H1 (cell line): Measurements from ENCODE around the gene PRKCA. TPM values are rescaled to one million over a fixed set of nuclear protein-coding genes. Genes with fewer than 3 reads are reported as not detected.

Experiments used
- CTCF ChIA-PET: fragments of 300-600 bp; sonication (Branson Sonifier 250); formaldehyde crosslinking; loops from one replicate; lab custom pipeline; 2021; ENCODE audit not compliant: partially characterized antibody; lab: Charles Lee
- POLR2A ChIA-PET: fragments of 300-600 bp; sonication (Branson Sonifier 250); formaldehyde crosslinking; loops from one replicate; lab custom pipeline; 2021; ENCODE audit warnings: inconsistent platforms; ENCODE audit not compliant: partially characterized antibody; lab: Charles Lee
- DNase-seq, 2 experiments: peaks; one replicate each; pipeline versions ENCODE4 v3.0.0 to v3.0.0-alpha.2; 2010 to 2022; ENCODE audit warnings: low spot score in 2 of 2, low read depth in 1 of 2, mixed read lengths in 1 of 2
- FAIRE-seq: peaks from 2 replicates; lab custom pipeline; 2011; peaks lifted over from hg19 to GRCh38; lab: Jason Lieb, UNC
- H2AFZ ChIP-seq: 2 replicates; pipeline ENCODE4 v1.8.1; 2012; ENCODE audit warnings: low read length, inconsistent platforms
- H2AK5ac ChIP-seq: 2 replicates; pipeline ENCODE4 v1.6.1; 2013; ENCODE audit warnings: low read depth, low read length
- H2BK120ac ChIP-seq: replicated peaks from 2 replicates; pipeline ENCODE3; 2013; ENCODE audit warnings: low read depth, low read length, inconsistent platforms
- H2BK12ac ChIP-seq: 2 replicates; pipeline ENCODE4 v1.6.1; 2013; ENCODE audit warnings: low read depth, low read length
- H2BK15ac ChIP-seq: 2 replicates; pipeline ENCODE4 v1.6.1; 2013; ENCODE audit warnings: low read length
- H2BK20ac ChIP-seq: 2 replicates; pipeline ENCODE4 v1.6.1; 2013; ENCODE audit warnings: low read length
- H2BK5ac ChIP-seq: 2 replicates; pipeline ENCODE4 v1.6.1; 2013; ENCODE audit warnings: low read depth, low read length
- H3K14ac ChIP-seq: 2 replicates; pipeline ENCODE4 v1.6.1; 2013; ENCODE audit warnings: inconsistent platforms; ENCODE audit not compliant: insufficient read length
- H3K18ac ChIP-seq: 2 replicates; pipeline ENCODE4 v1.6.1; 2013; ENCODE audit warnings: low read length; ENCODE audit errors: extremely low read depth
- H3K23ac ChIP-seq: 2 replicates; pipeline ENCODE4 v1.6.1; 2013; ENCODE audit warnings: inconsistent platforms; ENCODE audit not compliant: insufficient read length
- H3K23me2 ChIP-seq: 2 replicates; pipeline ENCODE4 v1.6.1; 2013; ENCODE audit warnings: low read depth, low read length
- H3K27ac ChIP-seq: 2 replicates; pipeline ENCODE4 v1.6.1; 2011; ENCODE audit warnings: low read depth, low read length, inconsistent platforms
- H3K27me3 ChIP-seq, 4 experiments: replicated peaks in 1 of 4; 1 replicate in 1 of 4; 2 replicates in 3 of 4; pipeline versions ENCODE4 v1.6.1 to v1.8.1; 2011 to 2013; ENCODE audit warnings: low read length in 3 of 4, mild to moderate bottlenecking in 3 of 4, inconsistent platforms in 2 of 4, mixed read lengths in 2 of 4, moderate library complexity in 1 of 4; ENCODE audit not compliant: control insufficient read depth in 3 of 4, insufficient read depth in 3 of 4; ENCODE audit errors: extremely low read depth in 1 of 4
- H3K36me3 ChIP-seq, 4 experiments: 2 replicates each; pipeline versions ENCODE4 v1.6.1 to v1.8.1; 2011 to 2013; ENCODE audit warnings: mild to moderate bottlenecking in 4 of 4, low read length in 3 of 4, moderate library complexity in 2 of 4, control low read depth in 1 of 4, inconsistent platforms in 1 of 4; ENCODE audit not compliant: insufficient read depth in 4 of 4, control insufficient read depth in 2 of 4
- H3K4ac ChIP-seq: replicated peaks from 2 replicates; pipeline ENCODE3; 2013; ENCODE audit warnings: low read length, low read depth, mixed read lengths, inconsistent platforms; ENCODE audit not compliant: insufficient read length
- H3K4me1 ChIP-seq, 4 experiments: replicated peaks in 1 of 4; 1 replicate in 1 of 4; 2 replicates in 3 of 4; pipeline versions ENCODE4 v1.6.1 to v1.8.1; 2011 to 2013; ENCODE audit warnings: low read length in 3 of 4, inconsistent platforms in 2 of 4, mixed read lengths in 1 of 4; ENCODE audit not compliant: insufficient read depth in 4 of 4, control insufficient read depth in 3 of 4
- H3K4me2 ChIP-seq, 2 experiments: 2 replicates each; pipeline versions ENCODE4 v1.6.1 to v1.8.1; 2011 to 2013; ENCODE audit warnings: low read depth in 2 of 2, low read length in 2 of 2, control low read depth in 1 of 2, inconsistent platforms in 1 of 2, mild to moderate bottlenecking in 1 of 2; ENCODE audit not compliant: insufficient read depth in 1 of 2
- H3K4me3 ChIP-seq, 4 experiments: fragments of 200-600, 300-600 bp in 1 of 4; sonication (generic), shearing (Covaris generic), sonication (Bioruptor Twin) in 1 of 4; 2 replicates each; pipeline versions ENCODE4 v1.5.1 to v1.8.1; 2011 to 2016; ENCODE audit warnings: low read length in 4 of 4, low read depth in 3 of 4, control low read depth in 2 of 4, inconsistent platforms in 2 of 4, mild to moderate bottlenecking in 2 of 4, mixed read lengths in 1 of 4, moderate library complexity in 1 of 4; ENCODE audit not compliant: insufficient read depth in 2 of 4; ENCODE audit errors: extremely low read depth in 1 of 4
- H3K56ac ChIP-seq: replicated peaks from 2 replicates; pipeline ENCODE3; 2013; ENCODE audit warnings: low read depth, mild to moderate bottlenecking, mixed read lengths, low read length, inconsistent platforms; ENCODE audit not compliant: insufficient read length
- H3K79me1 ChIP-seq: 2 replicates; pipeline ENCODE4 v1.6.1; 2013; ENCODE audit warnings: low read depth, low read length, control low read depth
- H3K79me2 ChIP-seq, 2 experiments: 2 replicates each; pipeline versions ENCODE4 v1.6.1 to v1.8.1; 2012 to 2013; ENCODE audit warnings: low read length in 2 of 2, mild to moderate bottlenecking in 2 of 2, inconsistent platforms in 1 of 2; ENCODE audit not compliant: insufficient read depth in 2 of 2, control insufficient read depth in 1 of 2
- H3K9ac ChIP-seq, 4 experiments: replicated peaks in 1 of 4; 1 replicate in 1 of 4; 2 replicates in 3 of 4; pipeline versions ENCODE4 v1.6.1 to v1.8.1; 2011 to 2013; ENCODE audit warnings: low read depth in 3 of 4, low read length in 3 of 4, control low read depth in 2 of 4, mild to moderate bottlenecking in 2 of 4, moderate library complexity in 2 of 4, inconsistent platforms in 1 of 4; ENCODE audit errors: extremely low read depth in 1 of 4
- H3K9me3 ChIP-seq, 2 experiments: 2 replicates each; pipeline versions ENCODE4 v1.6.1 to v1.8.1; 2012 to 2013; ENCODE audit warnings: mild to moderate bottlenecking in 2 of 2, moderate library complexity in 2 of 2, control low read depth in 1 of 2, inconsistent platforms in 1 of 2, low read depth in 1 of 2, low read length in 1 of 2, mixed read lengths in 1 of 2; ENCODE audit not compliant: insufficient read depth in 2 of 2
- H4K20me1 ChIP-seq, 2 experiments: replicated peaks in 1 of 2; 2 replicates each; pipeline versions ENCODE3 to v1.8.1; 2011 to 2013; ENCODE audit warnings: inconsistent platforms in 2 of 2, low read length in 2 of 2, mild to moderate bottlenecking in 1 of 2; ENCODE audit not compliant: insufficient read depth in 2 of 2, control insufficient read depth in 1 of 2
- H4K5ac ChIP-seq: 2 replicates; pipeline ENCODE4 v1.6.1; 2013; ENCODE audit warnings: low read length, low read depth, mixed read lengths, inconsistent platforms; ENCODE audit not compliant: insufficient read length
- H4K8ac ChIP-seq: 2 replicates; pipeline ENCODE4 v1.8.0; 2013; ENCODE audit warnings: mild to moderate bottlenecking, moderate library complexity, low read length, inconsistent platforms; ENCODE audit not compliant: insufficient read depth; ENCODE audit errors: extremely low read depth
- H4K91ac ChIP-seq: replicated peaks from 2 replicates; pipeline ENCODE3; 2013; ENCODE audit warnings: low read length, mixed read lengths, inconsistent platforms; ENCODE audit not compliant: insufficient read length
- ATF2 ChIP-seq: IDR thresholded peaks from 2 replicates; pipeline ENCODE4 v1.6.1; 2012; ENCODE audit warnings: low read length, inconsistent platforms
- CHD1 ChIP-seq: IDR thresholded peaks from 2 replicates; pipeline ENCODE4 v1.6.1; 2012; ENCODE audit warnings: low read depth, low read length, improper control_type of control experiment
- CHD2 ChIP-seq: IDR thresholded peaks from 2 replicates; pipeline ENCODE4 v1.6.1; 2012; ENCODE audit warnings: low read length, improper control_type of control experiment
- EGR1 ChIP-seq: IDR thresholded peaks from 2 replicates; pipeline ENCODE4 v1.6.1; 2011; ENCODE audit warnings: low read depth, low read length, borderline replicate concordance
- FOSL1 ChIP-seq: IDR thresholded peaks from 2 replicates; pipeline ENCODE4 v1.6.1; 2011; ENCODE audit warnings: mild to moderate bottlenecking, low read depth, low read length, moderate library complexity; ENCODE audit not compliant: insufficient read depth
- MAFK ChIP-seq: IDR thresholded peaks from 2 replicates; pipeline ENCODE4 v1.6.1; 2012; ENCODE audit warnings: low read depth, mild to moderate bottlenecking, improper control_type of control experiment, low read length
- NANOG ChIP-seq: IDR thresholded peaks from 2 replicates; pipeline ENCODE4 v1.6.1; 2011; ENCODE audit warnings: low read length, low read depth, mild to moderate bottlenecking, inconsistent platforms; ENCODE audit not compliant: insufficient read depth, poor library complexity, severe bottlenecking
- NRF1 ChIP-seq: IDR thresholded peaks from 2 replicates; pipeline ENCODE4 v1.6.1; 2011; ENCODE audit warnings: mild to moderate bottlenecking, low read depth, low read length, improper control_type of control experiment
- RBBP5 ChIP-seq: IDR thresholded peaks from 2 replicates; pipeline ENCODE4 v1.7.1; 2012; ENCODE audit warnings: low read depth, mild to moderate bottlenecking, inconsistent platforms, low read length, moderate library complexity, borderline replicate concordance
- RXRA ChIP-seq: IDR thresholded peaks from 2 replicates; pipeline ENCODE4 v1.6.1; 2011; ENCODE audit warnings: low read depth, mild to moderate bottlenecking, low read length, moderate library complexity; ENCODE audit not compliant: insufficient read depth
- SP1 ChIP-seq: IDR thresholded peaks from 2 replicates; pipeline ENCODE4 v1.6.1; 2011; ENCODE audit warnings: low read depth, low read length
- ZNF274 ChIP-seq: IDR thresholded peaks from 2 replicates; pipeline ENCODE4 v1.7.0; 2012; ENCODE audit warnings: low read length, borderline replicate concordance; ENCODE audit errors: extremely low read depth
- WGBS, 2 experiments: shearing (Covaris generic) in 1 of 2; methylation state at CpG; one replicate each; pipeline versions ENCODE4 v1.1.6 to v1.1.7; 2013 to 2015; ENCODE audit warnings: low lambda C conversion rate in 2 of 2, mixed read lengths in 2 of 2, inconsistent platforms in 1 of 2, low coverage in 1 of 2, missing lambda C conversion rate in 1 of 2; ENCODE audit not compliant: insufficient replicate concordance in 2 of 2, insufficient coverage in 1 of 2, insufficient read length in 1 of 2; ENCODE audit errors: extremely low coverage in 1 of 2, missing lambda C conversion rate in 1 of 2; 5-methylcytosine and 5-hydroxymethylcytosine counted together
- polyA plus RNA-seq, 7 experiments: library from polyadenylated mRNA; depleted of rRNA in 3 of 7; stranded (reverse) in 5 of 7; unstranded in 2 of 7; fragments of >200 nt in 5 of 7; fragments of 200-250 nt in 2 of 7; gene quantifications; 1 replicate in 5 of 7; 2 replicates in 1 of 7; 4 replicates in 1 of 7; pipeline versions ENCODE4 v1.2.1 to v1.2.3, GENCODE V29; 2011 to 2013; ENCODE audit warnings: missing spikeins in 2 of 7, mixed read lengths in 2 of 7
- total RNA-seq: library from RNA; stranded (reverse); fragmentation: NEBNext Ultra II Directional; extraction: Animal tissue kit (Norgen Biotek cat#: 25700); gene quantifications from 2 replicates; pipeline ENCODE4 v1.2.1, GENCODE V29; 2021

Gene PRKCA
- total and polyA plus RNA-seq, 2 of the 8 experiments (the other 6 are each of a cell fraction or from before 2014, with no cell fraction given), result 5.8 to 17.8 TPM

- H3K27ac ChIP-seq, result no peak overlapping the region
- H4K5ac ChIP-seq, result no peak overlapping the region
- ChIA-PET CTCF (interaction anchor here (0.8 to 1.5 kb wide), 4 partner anchors 28 to 235 kb away, joined by 3 to 4 read pairs (median 4); no protein-coding TSS in a partner anchor), POLR2A (interaction anchor here (2.0 kb wide), 1 partner anchor 10 kb away, joined by 6 read pairs; no protein-coding TSS in a partner anchor)
- H4K20me1 ChIP-seq, result no peaks in the 10 kb centered on the region
- H3K14ac ChIP-seq, result no peak overlapping the region
- H3K4ac ChIP-seq, result no peak overlapping the region
- no peak overlapping the region for H4K91ac ChIP-seq
- H2BK120ac ChIP-seq, result no peak overlapping the region
- H4K8ac ChIP-seq, result no peak overlapping the region
- H2BK15ac ChIP-seq, result no peak overlapping the region
- no peaks in the 10 kb centered on the region for H3K79me1 ChIP-seq
- H3K4me2 ChIP-seq, result no peak overlapping the region
- DNase-seq, result no peak
- no peak overlapping the region for H3K56ac ChIP-seq
- peaks cover 2 to 17% (median 14%) of the 10 kb centered on the region in 4 experiments; a peak in 6 of 7 replicates for H3K4me1 ChIP-seq
- H3K23me2 ChIP-seq, result no peaks in the 10 kb centered on the region
- WGBS, 2 experiments, result 60% methylated on average over 5 of the region's 5 CpGs; no CpG with 5 or more reads in 1 of the 2 experiments
- H2AK5ac ChIP-seq, result no peak overlapping the region
- H3K9me3 ChIP-seq, result no peaks in the 10 kb centered on the region
- H2BK5ac ChIP-seq, result no peak overlapping the region
- H3K18ac ChIP-seq, result no peak overlapping the region
- no peaks in the 10 kb centered on the region for H3K36me3 ChIP-seq
- no peak overlapping the region for H2BK20ac ChIP-seq
- H2BK12ac ChIP-seq, result peak overlapping the region; percentile 62; the same call in 1 of the 2 replicates
- no peak overlapping the region for H2AFZ ChIP-seq
- no peak overlapping the region for H3K4me3 ChIP-seq
- no peaks in the 10 kb centered on the region for H3K27me3 ChIP-seq
- no peak overlapping the region for H3K9ac ChIP-seq
- FAIRE-seq, result no peak
- no peak overlapping the region for H3K23ac ChIP-seq
- no peaks in the 10 kb centered on the region for H3K79me2 ChIP-seq
- TF ChIP-seq NRF1 (no peak), ZNF274 (no peak), FOSL1 (no peak), CHD1 (no peak), ATF2 (no peak), MAFK (no peak), RBBP5 (no peak), NANOG (no peak), RXRA (no peak), EGR1 (no peak), SP1 (no peak), CHD2 (no peak)
Observed at GRCh38 chr17:66538776-66539175, 236.4 kb downstream of the PRKCA start.
